SIG-M5 treated with dmso at 0.1 percent for 504 hours (cell line): ENCODE results near the gene GPR4.
"Not testable (repeated sequence)": the region's sequence is repeated elsewhere in the genome, so short reads cannot be mapped to it uniquely, and the experiment has no call there.

Experiments
- DNase-seq: peaks from one replicate; lab custom pipeline; 2025; ENCODE audit not compliant: unreplicated experiment; lab: John Stamatoyannopoulos, UW

Gene GPR4

GRCh38 chr19:45623984-45624383 lies 22.0 kb upstream of the GPR4 start:
- no peak for DNase-seq

- DNase-seq: no peak
Observed at GRCh38 chr19:45621976-45622503, 20.0 kb upstream of the GPR4 start.

GRCh38 chr19:45621389-45621788 lies 19.4 kb upstream of the GPR4 start:
- DNase-seq: no peak

GRCh38 chr19:45616704-45617017 lies 14.6 kb upstream of the GPR4 start:
- no peak for DNase-seq

- peak; percentile 87 for DNase-seq
Observed at GRCh38 chr19:45615795-45616703, 14.0 kb upstream of the GPR4 start.

- not testable (repeated sequence) for DNase-seq
Observed at GRCh38 chr19:45615056-45615455, 13.0 kb upstream of the GPR4 start.

GRCh38 chr19:45613926-45614725 lies 12.1 kb upstream of the GPR4 start:
- peak; percentile 86 for DNase-seq

- DNase-seq: no peak
Observed at GRCh38 chr19:45608948-45609347, 6.9 kb upstream of the GPR4 start.

GRCh38 chr19:45607071-45608029 lies 5.3 kb upstream of the GPR4 start:
- DNase-seq: no peak

GRCh38 chr19:45601115-45601514 lies 897 bp downstream of the GPR4 start:
- no peak for DNase-seq

- DNase-seq: no peak
Observed at GRCh38 chr19:45600340-45600885, 1.6 kb downstream of the GPR4 start.

- no peak for DNase-seq
Observed at GRCh38 chr19:45599286-45599685, 2.7 kb downstream of the GPR4 start.

GRCh38 chr19:45598267-45599001 lies 3.6 kb downstream of the GPR4 start:
- DNase-seq: peak; percentile 23

- no peak for DNase-seq
Observed at GRCh38 chr19:45597425-45598111, 4.4 kb downstream of the GPR4 start.

- DNase-seq: no peak
Observed at GRCh38 chr19:45595814-45596213, 6.2 kb downstream of the GPR4 start.

- no peak for DNase-seq
Observed at GRCh38 chr19:45593520-45593919, 8.5 kb downstream of the GPR4 start.

GRCh38 chr19:45592366-45592765 lies 9.6 kb downstream of the GPR4 start:
- DNase-seq: no peak

- DNase-seq: no peak
Observed at GRCh38 chr19:45591638-45592005, 10.4 kb downstream of the GPR4 start.

- DNase-seq: no peak
Observed at GRCh38 chr19:45591004-45591637, 10.9 kb downstream of the GPR4 start.
